Activated naive CD4-positive, alpha-beta T cell treated with anti-CD3 and anti-CD28 coated beads for 36 hours (primary cell): ENCODE data around the gene UCP2. TPM values are rescaled to one million over a fixed set of nuclear protein-coding genes. Genes with fewer than 3 reads are reported as not detected.

Experiments
- CTCF ChIA-PET: fragments of 350-600 bp; sonication (Branson Sonifier 250); formaldehyde crosslinking; loops from one replicate; lab custom pipeline; 2021; ENCODE audit warnings: antibody characterized with exemption; lab: Charles Lee
- DNase-seq: peaks from one replicate; pipeline ENCODE4 v3.0.0-alpha.2; 2020
- H3K27ac Mint-ChIP-seq: one replicate; pipeline ENCODE4 v1.8.0; 2021; ENCODE audit warnings: mild to moderate bottlenecking, mixed read lengths
- H3K27me3 Mint-ChIP-seq: one replicate; pipeline ENCODE4 v1.8.0; 2021; ENCODE audit warnings: low read depth, mixed read lengths
- H3K36me3 Mint-ChIP-seq: one replicate; pipeline ENCODE4 v1.8.0; 2021; ENCODE audit warnings: low read depth, mixed read lengths
- H3K4me1 Mint-ChIP-seq: one replicate; pipeline ENCODE4 v1.8.0; 2021; ENCODE audit warnings: low read depth, mixed read lengths
- H3K4me3 Mint-ChIP-seq: one replicate; pipeline ENCODE4 v1.8.0; 2021; ENCODE audit warnings: mild to moderate bottlenecking, moderate library complexity, mixed read lengths
- H3K9me3 Mint-ChIP-seq: one replicate; pipeline ENCODE4 v1.8.0; 2021; ENCODE audit warnings: mixed read lengths
- intact Hi-C: fragments of 100-400 bp; cut with micrococcal nuclease; formaldehyde crosslinking; loops from one replicate; pipeline ENCODE4 v1.15.1; 2023
- total RNA-seq, 2 experiments: library from RNA; stranded (reverse); gene quantifications; one replicate each; pipeline ENCODE4 v1.2.3, GENCODE V29; 2021

The UCP2 gene
- total RNA-seq, 2 experiments from 2014 or later: 149 to 157 TPM

- intact Hi-C loops: loop anchor here (5.0 to 10.0 kb wide), 2 partner anchors 296 to 433 kb away; partner anchors contain the start of gene PGM2L1
- Mint-ChIP-seq H3K27ac (no peak overlapping the region), H3K36me3 (no peaks in the 10 kb centered on the region), H3K4me3 (no peak overlapping the region), H3K9me3 (no peaks in the 10 kb centered on the region), H3K4me1 (peaks cover 19% of the 10 kb centered on the region), H3K27me3 (peaks cover 2% of the 10 kb centered on the region)
- no peak for DNase-seq
- CTCF ChIA-PET: interaction anchor here (0.8 kb wide), 1 partner anchor 80 kb away, joined by 3 read pairs; no protein-coding TSS in a partner anchor
Observed at GRCh38 chr11:73961321-73961720, 21.3 kb downstream of the UCP2 start.

DNA sequence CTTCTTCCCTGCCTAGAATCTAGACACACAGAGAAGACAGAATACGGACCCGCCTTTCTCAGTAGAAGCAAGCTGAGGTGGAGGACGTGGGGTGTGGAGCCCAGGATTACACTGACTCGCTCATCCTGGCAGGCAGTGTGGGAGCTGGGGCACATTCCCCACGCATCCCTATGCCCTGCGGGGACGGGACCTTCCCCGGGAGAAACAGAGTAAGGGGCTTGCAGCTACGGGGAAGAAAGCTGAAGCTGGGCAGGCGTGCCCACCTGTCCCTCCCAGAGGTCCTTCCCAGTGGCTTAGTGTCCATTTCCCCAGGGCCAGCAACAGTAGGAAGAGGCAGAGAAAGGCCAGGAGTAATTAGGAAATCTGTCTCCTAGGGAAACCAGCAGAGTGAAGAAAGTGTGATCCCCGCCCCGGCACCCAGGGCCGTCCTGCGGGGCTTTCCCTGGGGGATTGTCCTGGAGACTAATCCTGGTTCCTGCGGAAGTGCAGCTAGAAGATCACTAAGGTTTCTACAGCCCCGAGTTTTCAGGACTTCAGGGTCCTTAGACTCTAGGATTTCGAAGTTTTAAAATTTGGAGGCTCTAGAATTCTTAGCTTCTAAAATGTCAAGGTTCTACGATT, 24.0 kb downstream of the UCP2 start:
- peaks cover 3% of the 10 kb centered on the region for H3K4me1 Mint-ChIP-seq
- intact Hi-C loops: no loop called here
- DNase-seq: no peak
- H3K9me3 Mint-ChIP-seq: no peaks in the 10 kb centered on the region
- H3K27ac Mint-ChIP-seq: no peak overlapping the region
- no peak overlapping the region for H3K4me3 Mint-ChIP-seq
- CTCF ChIA-PET: interaction anchor here (0.5 kb wide), 1 partner anchor 26 kb away, joined by 4 read pairs; no protein-coding TSS in a partner anchor
- no peaks in the 10 kb centered on the region for H3K36me3 Mint-ChIP-seq
- peaks cover 2% of the 10 kb centered on the region for H3K27me3 Mint-ChIP-seq

GRCh38 chr11:73957654-73958361, 24.8 kb downstream of the UCP2 start:
- intact Hi-C loops: no loop called here
- CTCF ChIA-PET: interaction anchor here (0.5 kb wide), 2 partner anchors 27 to 333 kb away, joined by 3 to 4 read pairs; no protein-coding TSS in a partner anchor
- no peak for DNase-seq
- Mint-ChIP-seq H3K9me3 (no peaks in the 10 kb centered on the region), H3K36me3 (no peaks in the 10 kb centered on the region), H3K4me1 (peaks cover 3% of the 10 kb centered on the region), H3K27ac (no peak overlapping the region), H3K27me3 (peaks cover 2% of the 10 kb centered on the region), H3K4me3 (peak overlapping the region; percentile 23)

DNA sequence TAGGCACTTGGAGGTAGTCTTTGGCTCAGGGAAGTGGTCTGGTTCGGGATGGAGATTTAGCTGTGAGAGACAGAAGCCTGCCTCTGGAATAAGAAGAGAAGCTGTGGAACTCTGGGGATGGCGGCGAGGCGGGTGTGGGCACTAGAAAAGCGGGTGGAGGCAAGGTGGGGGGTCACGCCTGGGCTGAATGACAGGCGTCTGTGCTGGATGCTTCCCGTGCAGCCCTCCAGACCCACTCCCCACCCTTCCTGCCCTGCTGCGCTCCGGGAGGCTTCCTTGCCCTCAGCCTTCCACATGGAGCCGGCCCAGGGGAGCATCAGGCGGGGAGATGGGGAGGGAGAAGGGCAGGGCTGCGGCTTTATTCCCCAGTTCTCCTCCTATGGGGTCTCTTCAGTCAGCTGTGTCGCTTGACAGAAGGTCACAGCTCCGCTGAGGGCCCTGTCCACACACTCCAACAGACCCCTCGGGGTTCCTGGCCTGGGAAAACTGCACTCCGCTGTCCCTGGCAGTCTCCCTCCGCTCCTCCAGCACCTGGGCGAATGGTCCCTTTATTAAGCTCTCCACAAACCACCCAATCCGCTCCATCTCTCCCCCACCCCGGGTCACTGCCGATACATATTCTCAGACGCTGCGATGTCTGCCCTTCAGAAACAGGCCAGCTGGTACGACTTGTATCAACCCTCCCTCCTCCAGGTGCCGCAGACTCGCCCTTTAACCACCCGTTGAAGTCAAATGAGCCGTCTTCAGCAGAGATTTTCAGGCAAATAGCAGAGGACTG, 25.6 kb downstream of the UCP2 start:
- no peaks in the 10 kb centered on the region for H3K36me3 Mint-ChIP-seq
- intact Hi-C loops: no loop called here
- peaks cover 3% of the 10 kb centered on the region for H3K4me1 Mint-ChIP-seq
- no peak for DNase-seq
- CTCF ChIA-PET: interaction anchor here (0.8 kb wide), 1 partner anchor 10 kb away, joined by 4 read pairs; no protein-coding TSS in a partner anchor
- H3K4me3 Mint-ChIP-seq: peak overlapping the region; percentile 23
- peaks cover 2% of the 10 kb centered on the region for H3K27me3 Mint-ChIP-seq
- no peaks in the 10 kb centered on the region for H3K9me3 Mint-ChIP-seq
- no peak overlapping the region for H3K27ac Mint-ChIP-seq

DNA sequence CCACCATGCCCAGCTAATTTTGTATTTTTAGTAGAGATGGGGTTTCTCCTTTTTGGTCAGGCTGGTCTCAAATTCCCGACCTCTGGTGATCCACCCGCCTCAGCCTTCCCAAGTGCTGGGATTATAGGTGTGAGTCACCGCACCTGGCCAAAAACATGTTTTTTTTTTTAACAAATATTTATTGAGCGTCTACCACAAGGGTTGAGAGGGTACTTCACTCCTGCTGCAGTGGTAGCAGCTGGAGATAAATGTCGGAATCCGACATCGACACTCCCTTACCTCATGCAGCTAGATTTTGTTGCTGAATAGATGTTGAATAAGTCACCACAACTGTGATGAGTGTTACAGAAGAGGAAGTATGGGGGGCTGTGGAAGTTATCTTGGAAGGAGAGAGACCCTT, 30.8 kb downstream of the UCP2 start:
- Mint-ChIP-seq H3K27ac (no peak overlapping the region), H3K27me3 (peaks cover 2% of the 10 kb centered on the region), H3K36me3 (no peaks in the 10 kb centered on the region), H3K4me3 (no peak overlapping the region), H3K9me3 (no peaks in the 10 kb centered on the region), H3K4me1 (no peaks in the 10 kb centered on the region)
- CTCF ChIA-PET: no interaction called here
- no peak for DNase-seq
- intact Hi-C loops: no loop called here

DNA sequence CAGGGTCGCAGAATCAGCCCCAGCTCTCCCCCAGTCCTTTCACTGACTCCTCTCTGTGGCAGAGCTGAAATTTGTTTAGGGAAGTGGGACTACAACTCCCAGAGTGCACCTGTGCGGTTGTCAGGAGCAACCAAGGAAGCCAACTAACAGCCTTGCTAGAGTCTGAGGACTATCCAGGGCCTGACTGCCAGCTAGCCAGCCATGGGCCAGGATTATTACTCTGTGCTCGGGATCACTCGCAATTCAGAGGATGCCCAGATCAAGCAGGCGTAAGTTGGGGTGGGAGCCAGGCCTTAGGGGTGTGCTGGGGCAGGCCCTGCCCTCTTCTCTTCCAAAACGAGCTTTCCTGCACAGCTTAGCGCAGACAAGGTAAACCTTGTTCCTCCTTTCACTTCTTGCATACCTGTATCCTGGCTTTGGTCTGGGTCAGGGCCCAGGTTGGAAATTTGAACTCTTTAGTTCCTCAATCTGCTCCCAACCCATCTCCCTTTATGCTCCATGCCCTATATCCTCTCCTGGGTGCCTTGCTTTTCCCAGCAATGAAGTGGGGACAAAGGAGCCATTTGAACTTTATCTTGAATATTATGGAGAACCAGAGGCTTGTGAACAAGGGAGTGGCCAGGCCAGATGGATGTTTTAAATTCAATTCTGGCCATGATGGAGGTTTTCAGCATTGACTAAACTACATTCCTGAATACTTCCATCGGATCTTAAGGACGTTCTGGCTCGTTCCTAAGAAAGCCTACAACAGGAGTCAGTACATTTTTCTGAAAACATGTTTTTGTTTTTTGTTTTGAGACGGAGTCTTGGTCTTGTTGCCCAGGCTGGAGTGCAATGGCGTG, 31.6 kb downstream of the UCP2 start, which contains the start of gene DNAJB13:
TSS of gene DNAJB13 (plus strand) at position 158 of the 842 bp plus-strand sequence. CDS start at position 202, 44 bp downstream.
- Mint-ChIP-seq H3K27me3 (no peaks in the 10 kb centered on the region), H3K27ac (no peak within 1 kb of the TSS), H3K9me3 (no peaks in the 10 kb centered on the region), H3K36me3 (no peaks in the 10 kb centered on the region), H3K4me1 (no peaks in the 10 kb centered on the region), H3K4me3 (no peak within 1 kb of the TSS)
- DNase-seq: no peak
- CTCF ChIA-PET: interaction anchor here (0.9 kb wide), 1 partner anchor 115 kb away, joined by 3 read pairs; no protein-coding TSS in a partner anchor
- intact Hi-C loops: no loop called here

DNA sequence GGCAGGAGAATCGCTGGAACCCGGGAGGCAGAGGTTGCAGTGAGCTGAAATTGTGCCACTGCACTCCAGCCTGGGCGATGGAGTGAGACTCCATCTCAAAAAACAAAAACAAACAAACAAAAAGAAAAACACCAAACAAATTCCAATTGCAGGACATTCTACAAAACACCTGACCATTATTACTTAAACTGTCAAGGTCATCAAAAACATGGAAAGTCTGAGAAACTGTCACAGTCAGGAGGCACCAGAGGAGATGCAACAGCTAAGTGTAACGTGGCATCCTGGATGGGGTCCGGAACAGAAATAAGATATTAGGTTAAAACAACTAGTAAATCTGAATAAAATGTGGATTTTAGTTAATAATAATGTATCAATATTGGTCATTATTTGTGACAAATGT, 32.7 kb downstream of the UCP2 start:
- CTCF ChIA-PET: no interaction called here
- Mint-ChIP-seq H3K4me1 (no peaks in the 10 kb centered on the region), H3K27ac (no peak overlapping the region), H3K9me3 (no peaks in the 10 kb centered on the region), H3K4me3 (no peak overlapping the region), H3K36me3 (no peaks in the 10 kb centered on the region), H3K27me3 (no peaks in the 10 kb centered on the region)
- DNase-seq: no peak
- intact Hi-C loops: no loop called here

GRCh38 chr11:73949246-73949645, 33.4 kb downstream of the UCP2 start:
- intact Hi-C loops: no loop called here
- Mint-ChIP-seq H3K36me3 (no peaks in the 10 kb centered on the region), H3K27ac (no peak overlapping the region), H3K4me3 (no peak overlapping the region), H3K27me3 (no peaks in the 10 kb centered on the region), H3K9me3 (no peaks in the 10 kb centered on the region), H3K4me1 (no peaks in the 10 kb centered on the region)
- DNase-seq: no peak
- CTCF ChIA-PET: no interaction called here

DNA sequence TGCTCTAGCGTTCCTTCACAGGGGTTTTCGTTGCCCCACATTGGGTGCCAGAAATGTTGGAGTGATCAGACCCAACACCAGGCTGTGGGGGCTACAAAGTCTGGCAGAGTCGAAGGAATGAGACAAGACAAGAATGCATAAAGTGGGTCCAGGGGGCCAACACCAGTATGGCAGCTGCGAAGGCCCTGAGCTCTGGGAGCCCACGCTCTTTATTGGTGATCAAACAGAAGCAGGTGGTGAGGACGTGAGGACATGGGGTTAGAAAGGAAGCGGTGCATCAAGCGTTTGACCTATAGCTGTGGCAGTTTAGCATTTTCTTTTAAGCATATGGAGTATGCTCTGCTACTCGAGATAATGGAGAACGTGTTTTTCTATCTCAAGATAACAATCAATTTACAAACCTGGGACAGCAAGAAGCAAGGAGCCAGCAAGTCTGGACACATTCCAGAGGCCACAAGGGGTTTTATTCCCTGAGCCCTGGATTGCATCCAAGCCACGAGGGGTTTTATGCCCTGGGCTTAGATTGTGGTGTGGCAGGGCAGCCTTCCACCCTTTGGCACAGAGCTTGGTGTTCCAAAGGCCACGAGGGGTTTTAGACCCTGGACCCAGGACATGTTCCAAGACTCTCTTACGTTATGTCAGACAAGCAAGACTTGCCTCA, 35.7 kb downstream of the UCP2 start:
- Mint-ChIP-seq H3K27me3 (no peaks in the 10 kb centered on the region), H3K36me3 (no peaks in the 10 kb centered on the region), H3K4me3 (no peak overlapping the region), H3K27ac (no peak overlapping the region), H3K4me1 (no peaks in the 10 kb centered on the region), H3K9me3 (no peaks in the 10 kb centered on the region)
- DNase-seq: no peak
- CTCF ChIA-PET: interaction anchor here (1.2 kb wide), 1 partner anchor 17 kb away, joined by 3 read pairs; no protein-coding TSS in a partner anchor
- intact Hi-C loops: no loop called here

- intact Hi-C loops: no loop called here
- Mint-ChIP-seq H3K9me3 (no peaks in the 10 kb centered on the region), H3K36me3 (peaks cover 7% of the 10 kb centered on the region), H3K27ac (no peak overlapping the region), H3K27me3 (no peaks in the 10 kb centered on the region), H3K4me3 (no peak overlapping the region), H3K4me1 (no peaks in the 10 kb centered on the region)
- CTCF ChIA-PET: no interaction called here
- DNase-seq: no peak
Observed at GRCh38 chr11:73945396-73945795, 37.2 kb downstream of the UCP2 start.

- Mint-ChIP-seq H3K27ac (no peak overlapping the region), H3K9me3 (no peaks in the 10 kb centered on the region), H3K4me3 (no peak overlapping the region), H3K36me3 (peaks cover 7% of the 10 kb centered on the region), H3K27me3 (no peaks in the 10 kb centered on the region), H3K4me1 (no peaks in the 10 kb centered on the region)
- no peak for DNase-seq
- intact Hi-C loops: no loop called here
- CTCF ChIA-PET: no interaction called here
Observed at GRCh38 chr11:73944901-73945300, 37.7 kb downstream of the UCP2 start.
